Measurements from ENCODE around the gene ACTR3C. TPM values are rescaled to one million over a fixed set of nuclear protein-coding genes. Genes with fewer than 3 reads are reported as not detected.

Gene ACTR3C
- total RNA-seq, 1 donor from 2014 or later = 7.9 TPM

GRCh38 chr7:150338166-150338829 lies 15.0 kb upstream of the ACTR3C start:
- Mint-ChIP-seq H3K4me3 (ENCODE audit: low read depth) (no peak overlapping the region), H3K9me3 (no peaks in the 10 kb centered on the region), H3K36me3 (ENCODE audit: low read depth) (peaks cover 15% of the 10 kb centered on the region), H3K27ac (no peak overlapping the region), H3K4me1 (ENCODE audit: low read depth) (peaks cover 9% of the 10 kb centered on the region), H3K27me3 (ENCODE audit: low read depth) (peaks cover 26% of the 10 kb centered on the region)
- no peak for DNase-seq (ENCODE audit: low spot score)
- intact Hi-C loops (cut with micrococcal nuclease) = no loop called here

GRCh38 chr7:150337659-150338081 lies 14.3 kb upstream of the ACTR3C start:
- Mint-ChIP-seq H3K36me3 (ENCODE audit: low read depth) (peaks cover 15% of the 10 kb centered on the region), H3K27ac (no peak overlapping the region), H3K9me3 (no peaks in the 10 kb centered on the region), H3K27me3 (ENCODE audit: low read depth) (peaks cover 20% of the 10 kb centered on the region), H3K4me1 (ENCODE audit: low read depth) (peaks cover 9% of the 10 kb centered on the region), H3K4me3 (ENCODE audit: low read depth) (no peak overlapping the region)
- no peak for DNase-seq (ENCODE audit: low spot score)
- intact Hi-C loops (cut with micrococcal nuclease) = no loop called here

- intact Hi-C loops (cut with micrococcal nuclease) = no loop called here
- Mint-ChIP-seq H3K4me1 (ENCODE audit: low read depth) (peaks cover 9% of the 10 kb centered on the region), H3K27ac (no peak overlapping the region), H3K4me3 (ENCODE audit: low read depth) (no peak overlapping the region), H3K36me3 (ENCODE audit: low read depth) (peaks cover 14% of the 10 kb centered on the region), H3K9me3 (no peaks in the 10 kb centered on the region), H3K27me3 (ENCODE audit: low read depth) (peaks cover 15% of the 10 kb centered on the region)
- no peak for DNase-seq (ENCODE audit: low spot score)
Measured at GRCh38 chr7:150337179-150337578, 13.8 kb upstream of the ACTR3C start.

GRCh38 chr7:150336746-150337145 lies 13.4 kb upstream of the ACTR3C start:
- Mint-ChIP-seq H3K4me3 (ENCODE audit: low read depth) (no peak overlapping the region), H3K27me3 (ENCODE audit: low read depth) (peaks cover 11% of the 10 kb centered on the region), H3K9me3 (no peaks in the 10 kb centered on the region), H3K27ac (no peak overlapping the region), H3K36me3 (ENCODE audit: low read depth) (peaks cover 12% of the 10 kb centered on the region), H3K4me1 (ENCODE audit: low read depth) (peaks cover 9% of the 10 kb centered on the region)
- intact Hi-C loops (cut with micrococcal nuclease) = no loop called here
- no peak for DNase-seq (ENCODE audit: low spot score)

GRCh38 chr7:150335774-150336112 lies 12.4 kb upstream of the ACTR3C start:
- no peak overlapping the region for H3K4me3 Mint-ChIP-seq (ENCODE audit: low read depth)
- H3K36me3 Mint-ChIP-seq (ENCODE audit: low read depth) = peaks cover 15% of the 10 kb centered on the region
- peaks cover 8% of the 10 kb centered on the region for H3K27me3 Mint-ChIP-seq (ENCODE audit: low read depth)
- intact Hi-C loops (cut with micrococcal nuclease) = no loop called here
- no peak for DNase-seq (ENCODE audit: low spot score)
- peaks cover 9% of the 10 kb centered on the region for H3K4me1 Mint-ChIP-seq (ENCODE audit: low read depth)
- H3K27ac Mint-ChIP-seq = no peak overlapping the region
- no peaks in the 10 kb centered on the region for H3K9me3 Mint-ChIP-seq

- intact Hi-C loops (cut with micrococcal nuclease) = no loop called here
- H3K4me1 Mint-ChIP-seq (ENCODE audit: low read depth) = peaks cover 6% of the 10 kb centered on the region
- no peak overlapping the region for H3K27ac Mint-ChIP-seq
- DNase-seq (ENCODE audit: low spot score) = no peak
- H3K4me3 Mint-ChIP-seq (ENCODE audit: low read depth) = no peak overlapping the region
- H3K27me3 Mint-ChIP-seq (ENCODE audit: low read depth) = peaks cover 5% of the 10 kb centered on the region
- peaks cover 16% of the 10 kb centered on the region for H3K36me3 Mint-ChIP-seq (ENCODE audit: low read depth)
- H3K9me3 Mint-ChIP-seq = no peaks in the 10 kb centered on the region
Measured at GRCh38 chr7:150335108-150335773, 11.9 kb upstream of the ACTR3C start.

- no peaks in the 10 kb centered on the region for H3K9me3 Mint-ChIP-seq
- no peaks in the 10 kb centered on the region for H3K27me3 Mint-ChIP-seq (ENCODE audit: low read depth)
- no peaks in the 10 kb centered on the region for H3K4me1 Mint-ChIP-seq (ENCODE audit: low read depth)
- no peak overlapping the region for H3K4me3 Mint-ChIP-seq (ENCODE audit: low read depth)
- intact Hi-C loops (cut with micrococcal nuclease) = no loop called here
- H3K27ac Mint-ChIP-seq = no peak overlapping the region
- peaks cover 16% of the 10 kb centered on the region for H3K36me3 Mint-ChIP-seq (ENCODE audit: low read depth)
- no peak for DNase-seq (ENCODE audit: low spot score)
Measured at GRCh38 chr7:150334108-150334507, 10.8 kb upstream of the ACTR3C start.

GRCh38 chr7:150333659-150334058 lies 10.3 kb upstream of the ACTR3C start:
- no peaks in the 10 kb centered on the region for H3K9me3 Mint-ChIP-seq
- H3K27ac Mint-ChIP-seq = no peak overlapping the region

GRCh38 chr7:150332852-150333635 lies 9.7 kb upstream of the ACTR3C start:
- Mint-ChIP-seq H3K27me3 (ENCODE audit: low read depth) (no peaks in the 10 kb centered on the region), H3K9me3 (no peaks in the 10 kb centered on the region), H3K4me1 (ENCODE audit: low read depth) (no peaks in the 10 kb centered on the region), H3K4me3 (ENCODE audit: low read depth) (no peak overlapping the region), H3K36me3 (ENCODE audit: low read depth) (peaks cover 24% of the 10 kb centered on the region), H3K27ac (no peak overlapping the region)
- intact Hi-C loops (cut with micrococcal nuclease) = no loop called here
- DNase-seq (ENCODE audit: low spot score) = no peak

More at GRCh38 chr7:150333659-150334058, 10.3 kb upstream of the ACTR3C start:
- no peaks in the 10 kb centered on the region for H3K27me3 Mint-ChIP-seq (ENCODE audit: low read depth)
- no peak for DNase-seq (ENCODE audit: low spot score)
- intact Hi-C loops (cut with micrococcal nuclease) = no loop called here
- no peaks in the 10 kb centered on the region for H3K4me1 Mint-ChIP-seq (ENCODE audit: low read depth)
- peaks cover 20% of the 10 kb centered on the region for H3K36me3 Mint-ChIP-seq (ENCODE audit: low read depth)
- H3K4me3 Mint-ChIP-seq (ENCODE audit: low read depth) = no peak overlapping the region

- intact Hi-C loops (cut with micrococcal nuclease) = no loop called here
- H3K4me1 Mint-ChIP-seq (ENCODE audit: low read depth) = peaks cover 3% of the 10 kb centered on the region
- H3K27me3 Mint-ChIP-seq (ENCODE audit: low read depth) = no peaks in the 10 kb centered on the region
- DNase-seq (ENCODE audit: low spot score) = no peak
- H3K27ac Mint-ChIP-seq = no peak overlapping the region
- H3K9me3 Mint-ChIP-seq = no peaks in the 10 kb centered on the region
- peaks cover 43% of the 10 kb centered on the region for H3K36me3 Mint-ChIP-seq (ENCODE audit: low read depth)
- no peak overlapping the region for H3K4me3 Mint-ChIP-seq (ENCODE audit: low read depth)
Measured at GRCh38 chr7:150330211-150330885, 7.0 kb upstream of the ACTR3C start.

GRCh38 chr7:150329331-150330120 lies 6.2 kb upstream of the ACTR3C start:
- H3K4me1 Mint-ChIP-seq (ENCODE audit: low read depth) = peaks cover 11% of the 10 kb centered on the region
- H3K36me3 Mint-ChIP-seq (ENCODE audit: low read depth) = peaks cover 51% of the 10 kb centered on the region
- no peak overlapping the region for H3K4me3 Mint-ChIP-seq (ENCODE audit: low read depth)
- no peak for DNase-seq (ENCODE audit: low spot score)
- intact Hi-C loops (cut with micrococcal nuclease) = no loop called here
- H3K27ac Mint-ChIP-seq = no peak overlapping the region
- H3K9me3 Mint-ChIP-seq = no peaks in the 10 kb centered on the region
- H3K27me3 Mint-ChIP-seq (ENCODE audit: low read depth) = no peaks in the 10 kb centered on the region

- no peak overlapping the region for H3K27ac Mint-ChIP-seq
- peaks cover 26% of the 10 kb centered on the region for H3K4me1 Mint-ChIP-seq (ENCODE audit: low read depth)
- no peak overlapping the region for H3K4me3 Mint-ChIP-seq (ENCODE audit: low read depth)
- no peaks in the 10 kb centered on the region for H3K9me3 Mint-ChIP-seq
- intact Hi-C loops (cut with micrococcal nuclease) = no loop called here
- DNase-seq (ENCODE audit: low spot score) = no peak
- no peaks in the 10 kb centered on the region for H3K27me3 Mint-ChIP-seq (ENCODE audit: low read depth)
- peaks cover 59% of the 10 kb centered on the region for H3K36me3 Mint-ChIP-seq (ENCODE audit: low read depth)
Measured at GRCh38 chr7:150327308-150327707, 4.0 kb upstream of the ACTR3C start.
